Calu3 (cell line): ENCODE results near the gene FGF14. TPM values are rescaled to one million over a fixed set of nuclear protein-coding genes. Genes with fewer than 3 reads are reported as not detected.

Experiments
- BruUV-seq: library from RNA; stranded (reverse); fragments of 400-500 nt; replicated peaks from 2 replicates; lab custom pipeline; 2021; lab: Mats Ljungman, UMichigan
- CTCF ChIA-PET: fragments of 300-600 bp; sonication (Branson Sonifier 250); formaldehyde crosslinking; loops from one replicate; lab custom pipeline; 2022; ENCODE audit warnings: antibody characterized with exemption; lab: Charles Lee
- DNase-seq: peaks from one replicate; pipeline ENCODE4 v3.0.0; 2022
- H3K27ac Mint-ChIP-seq: one replicate; pipeline ENCODE4 v1.8.0; 2022; ENCODE audit warnings: mixed read lengths; ENCODE audit not compliant: unreplicated experiment
- H3K27me3 Mint-ChIP-seq: one replicate; pipeline ENCODE4 v1.8.0; 2022; ENCODE audit warnings: mixed read lengths; ENCODE audit not compliant: unreplicated experiment
- H3K36me3 Mint-ChIP-seq: one replicate; pipeline ENCODE4 v1.8.0; 2022; ENCODE audit warnings: mild to moderate bottlenecking, moderate library complexity, mixed read lengths; ENCODE audit not compliant: insufficient read depth, unreplicated experiment
- H3K4me1 Mint-ChIP-seq: one replicate; pipeline ENCODE4 v1.8.0; 2022; ENCODE audit warnings: mild to moderate bottlenecking, low read depth, mixed read lengths; ENCODE audit not compliant: unreplicated experiment
- H3K4me3 Mint-ChIP-seq: one replicate; pipeline ENCODE4 v1.8.0; 2022; ENCODE audit warnings: mild to moderate bottlenecking, low read depth, moderate library complexity, mixed read lengths; ENCODE audit not compliant: unreplicated experiment
- H3K9me3 Mint-ChIP-seq: one replicate; pipeline ENCODE4 v1.8.0; 2022; ENCODE audit warnings: low read depth, mixed read lengths; ENCODE audit not compliant: unreplicated experiment
- CTCF ChIP-seq: fragments of 200-600 bp; IDR thresholded peaks from one replicate; pipeline ENCODE4 v1.8.0; 2022; ENCODE audit warnings: antibody characterized with exemption; ENCODE audit not compliant: unreplicated experiment
- intact Hi-C: fragments of 100-400 bp; cut with micrococcal nuclease; formaldehyde crosslinking; loops from one replicate; pipeline ENCODE4 v1.10.0; 2022; ENCODE audit not compliant: unreplicated experiment
- total RNA-seq: library from RNA; stranded (reverse); gene quantifications from 2 replicates; pipeline ENCODE4 v1.2.3, GENCODE V29; 2022

The FGF14 gene
- total RNA-seq, 1 experiment from 2014 or later: 0.21 TPM

GRCh38 chr13:101726681-101727080 is 675.2 kb downstream of the FGF14 start:
- Mint-ChIP-seq H3K4me3 (no peak overlapping the region), H3K36me3 (no peaks in the 10 kb centered on the region), H3K27me3 (no peaks in the 10 kb centered on the region), H3K9me3 (no peaks in the 10 kb centered on the region), H3K27ac (no peak overlapping the region), H3K4me1 (no peaks in the 10 kb centered on the region)
- no peak for DNase-seq
- intact Hi-C loops: no loop called here
- no TSS peak for BruUV-seq
- CTCF ChIA-PET: no interaction called here
- no peak for TF ChIP-seq CTCF

DNA sequence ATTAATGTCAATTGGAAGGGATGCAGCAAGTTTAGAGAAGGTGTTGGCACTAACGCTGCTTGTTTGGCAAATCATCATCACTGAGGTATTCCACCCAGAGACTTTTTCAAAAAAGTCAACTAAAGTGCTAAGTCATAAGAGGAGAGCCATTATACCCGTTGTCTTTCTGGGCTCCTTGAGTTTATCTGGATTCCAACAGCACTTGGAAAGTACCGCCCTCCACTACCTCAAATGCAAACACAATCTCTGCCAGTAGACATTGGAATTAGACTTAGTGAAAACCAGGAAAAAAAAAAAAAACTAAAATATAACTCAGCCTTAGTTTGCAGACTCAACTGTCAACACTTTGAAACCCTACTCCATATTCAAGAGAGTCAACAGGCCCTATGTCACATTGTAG is 683.4 kb downstream of the FGF14 start:
- intact Hi-C loops: no loop called here
- Mint-ChIP-seq H3K4me3 (no peak overlapping the region), H3K27ac (no peak overlapping the region), H3K36me3 (no peaks in the 10 kb centered on the region), H3K9me3 (no peaks in the 10 kb centered on the region), H3K4me1 (no peaks in the 10 kb centered on the region), H3K27me3 (no peaks in the 10 kb centered on the region)
- CTCF ChIA-PET: no interaction called here
- no TSS peak for BruUV-seq
- no peak for TF ChIP-seq CTCF
- no peak for DNase-seq

DNA sequence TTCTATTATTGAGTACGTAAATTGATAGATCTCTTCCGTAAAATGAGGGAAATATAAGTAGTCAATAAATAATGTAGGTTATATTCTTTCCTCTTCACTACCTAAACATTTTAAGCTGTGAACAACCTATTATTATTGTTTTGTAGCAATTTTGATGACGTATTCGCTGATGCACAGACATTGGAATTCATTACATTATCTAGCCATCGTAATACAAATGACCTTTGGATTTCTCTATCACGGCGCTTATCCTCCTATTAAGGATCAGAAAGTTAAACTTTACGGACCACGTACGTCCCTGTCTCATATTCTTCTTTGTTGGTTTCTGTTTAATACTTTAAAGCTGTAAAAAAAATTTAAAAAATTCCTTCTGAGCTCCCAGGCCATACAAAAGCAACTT is 684.5 kb downstream of the FGF14 start:
- H3K4me1 Mint-ChIP-seq: no peaks in the 10 kb centered on the region
- no peaks in the 10 kb centered on the region for H3K9me3 Mint-ChIP-seq
- H3K4me3 Mint-ChIP-seq: no peak overlapping the region
- CTCF ChIA-PET: no interaction called here
- no peak for TF ChIP-seq CTCF
- BruUV-seq: no TSS peak
- H3K27me3 Mint-ChIP-seq: no peaks in the 10 kb centered on the region
- H3K27ac Mint-ChIP-seq: no peak overlapping the region
- H3K36me3 Mint-ChIP-seq: no peaks in the 10 kb centered on the region
- no peak for DNase-seq
- intact Hi-C loops: no loop called here

- no peak for TF ChIP-seq CTCF
- no peak for DNase-seq
- no peaks in the 10 kb centered on the region for H3K27me3 Mint-ChIP-seq
These were observed 687.7 kb downstream of the FGF14 start for GRCh38 chr13:101714195-101714594.

DNA sequence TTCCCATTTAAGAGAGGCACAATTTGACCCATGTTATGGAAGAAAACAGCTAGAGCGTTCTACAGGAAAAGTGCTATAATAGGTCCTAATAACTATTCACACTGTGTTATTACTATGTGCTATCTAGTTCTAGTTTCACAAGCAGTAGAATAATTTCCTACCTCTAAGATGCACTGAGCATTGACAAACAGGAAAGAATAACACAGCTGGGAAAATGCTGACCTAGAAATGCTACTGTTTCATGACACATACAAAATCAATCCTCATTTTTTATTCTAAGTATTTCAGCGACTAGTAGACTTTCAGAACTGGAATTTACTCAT is 689.9 kb downstream of the FGF14 start:
- Mint-ChIP-seq H3K27ac (no peak overlapping the region), H3K27me3 (no peaks in the 10 kb centered on the region), H3K36me3 (no peaks in the 10 kb centered on the region), H3K4me3 (no peak overlapping the region), H3K4me1 (no peaks in the 10 kb centered on the region), H3K9me3 (no peaks in the 10 kb centered on the region)
- no peak for DNase-seq
- CTCF ChIA-PET: no interaction called here
- intact Hi-C loops: no loop called here
- BruUV-seq: no TSS peak
- no peak for TF ChIP-seq CTCF

More at GRCh38 chr13:101714195-101714594, 687.7 kb downstream of the FGF14 start:
- Mint-ChIP-seq H3K27ac (no peak overlapping the region), H3K36me3 (no peaks in the 10 kb centered on the region), H3K9me3 (no peaks in the 10 kb centered on the region), H3K4me3 (no peak overlapping the region), H3K4me1 (no peaks in the 10 kb centered on the region)
- intact Hi-C loops: no loop called here
- CTCF ChIA-PET: no interaction called here
- BruUV-seq: no TSS peak
